ENCODE measurements around the gene PYGB. TPM values are rescaled to one million over a fixed set of nuclear protein-coding genes. Genes with fewer than 3 reads are reported as not detected.
A peak's percentile ranks its signal among the peaks of the same experiment; 100 is the strongest.
"Not testable (repeated sequence)": the region's sequence is repeated elsewhere in the genome, so short reads cannot be mapped to it uniquely, and the experiment has no call there.

Gene PYGB
- total RNA-seq, 1 donor from 2014 or later: 81.9 TPM

DNA sequence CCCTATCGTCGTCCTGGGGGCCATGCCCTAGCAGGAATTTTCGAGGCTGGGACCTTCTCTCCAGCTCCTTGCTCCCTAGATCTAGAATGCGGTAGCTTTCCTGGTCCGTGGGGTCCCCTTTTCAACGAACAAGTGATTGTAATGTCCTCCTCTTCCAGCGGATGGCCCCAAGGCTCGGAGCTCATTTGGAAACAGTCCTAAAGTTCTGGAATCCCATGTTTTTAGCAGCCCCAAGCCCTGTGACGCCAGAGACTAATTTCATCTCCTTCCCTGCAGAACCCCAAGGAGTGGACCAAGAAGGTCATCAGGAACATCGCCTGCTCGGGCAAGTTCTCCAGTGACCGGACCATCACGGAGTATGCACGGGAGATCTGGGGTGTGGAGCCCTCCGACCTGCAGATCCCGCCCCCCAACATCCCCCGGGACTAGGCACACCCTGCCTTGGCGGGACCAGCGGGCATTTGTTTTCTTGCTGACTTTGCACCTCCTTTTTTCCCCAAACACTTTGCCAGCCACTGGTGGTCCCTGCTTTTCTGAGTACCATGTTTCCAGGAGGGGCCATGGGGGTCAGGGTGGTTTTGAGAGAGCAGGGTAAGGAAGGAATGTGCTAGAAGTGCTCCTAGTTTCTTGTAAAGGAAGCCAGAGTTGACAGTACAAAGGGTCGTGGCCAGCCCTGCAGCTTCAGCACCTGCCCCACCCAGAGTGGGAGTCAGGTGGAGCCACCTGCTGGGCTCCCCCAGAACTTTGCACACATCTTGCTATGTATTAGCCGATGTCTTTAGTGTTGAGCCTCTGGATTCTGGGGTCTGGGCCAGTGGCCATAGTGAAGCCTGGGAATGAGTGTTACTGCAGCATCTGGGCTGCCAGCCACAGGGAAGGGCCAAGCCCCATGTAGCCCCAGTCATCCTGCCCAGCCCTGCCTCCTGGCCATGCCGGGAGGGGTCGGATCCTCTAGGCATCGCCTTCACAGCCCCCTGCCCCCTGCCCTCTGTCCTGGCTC, 48.5 kb downstream of the PYGB start:
- peak; percentile 31 for DNase-seq

DNA sequence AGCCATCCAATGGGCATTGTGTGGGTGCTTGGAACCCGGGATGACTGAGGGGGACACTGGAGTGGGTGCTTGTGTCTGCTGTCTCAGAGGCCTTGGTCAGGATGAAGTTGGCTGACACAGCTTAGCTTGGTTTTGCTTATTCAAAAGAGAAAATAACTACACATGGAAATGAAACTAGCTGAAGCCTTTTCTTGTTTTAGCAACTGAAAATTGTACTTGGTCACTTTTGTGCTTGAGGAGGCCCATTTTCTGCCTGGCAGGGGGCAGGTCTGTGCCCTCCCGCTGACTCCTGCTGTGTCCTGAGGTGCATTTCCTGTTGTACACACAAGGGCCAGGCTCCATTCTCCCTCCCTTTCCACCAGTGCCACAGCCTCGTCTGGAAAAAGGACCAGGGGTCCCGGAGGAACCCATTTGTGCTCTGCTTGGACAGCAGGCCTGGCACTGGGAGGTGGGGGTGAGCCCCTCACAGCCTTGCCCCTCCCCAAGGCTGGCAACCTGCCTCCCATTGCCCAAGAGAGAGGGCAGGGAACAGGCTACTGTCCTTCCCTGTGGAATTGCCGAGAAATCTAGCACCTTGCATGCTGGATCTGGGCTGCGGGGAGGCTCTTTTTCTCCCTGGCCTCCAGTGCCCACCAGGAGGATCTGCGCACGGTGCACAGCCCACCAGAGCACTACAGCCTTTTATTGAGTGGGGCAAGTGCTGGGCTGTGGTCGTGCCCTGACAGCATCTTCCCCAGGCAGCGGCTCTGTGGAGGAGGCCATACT, 49.4 kb downstream of the PYGB start:
- no peak for DNase-seq

DNA sequence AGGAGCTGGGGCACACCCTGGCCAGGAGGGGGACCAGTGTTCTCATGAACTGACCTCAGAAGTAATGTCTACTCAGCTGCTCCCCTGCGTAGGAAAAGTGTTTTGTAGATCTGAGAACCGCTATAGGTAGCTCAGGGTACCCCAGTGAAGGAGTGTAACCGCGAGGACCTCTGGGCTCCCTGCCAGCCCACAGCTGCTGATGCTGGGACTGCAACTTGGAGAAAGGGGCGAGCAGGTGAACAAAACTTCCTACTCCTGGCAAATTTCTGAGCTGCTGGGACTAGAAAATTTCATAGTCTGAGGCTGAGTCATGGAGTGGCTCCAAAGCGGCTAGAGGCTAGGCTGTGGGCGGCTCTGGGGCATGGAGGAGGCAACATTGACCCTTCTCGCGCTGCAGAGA, 51.9 kb downstream of the PYGB start:
- no peak for DNase-seq

DNA sequence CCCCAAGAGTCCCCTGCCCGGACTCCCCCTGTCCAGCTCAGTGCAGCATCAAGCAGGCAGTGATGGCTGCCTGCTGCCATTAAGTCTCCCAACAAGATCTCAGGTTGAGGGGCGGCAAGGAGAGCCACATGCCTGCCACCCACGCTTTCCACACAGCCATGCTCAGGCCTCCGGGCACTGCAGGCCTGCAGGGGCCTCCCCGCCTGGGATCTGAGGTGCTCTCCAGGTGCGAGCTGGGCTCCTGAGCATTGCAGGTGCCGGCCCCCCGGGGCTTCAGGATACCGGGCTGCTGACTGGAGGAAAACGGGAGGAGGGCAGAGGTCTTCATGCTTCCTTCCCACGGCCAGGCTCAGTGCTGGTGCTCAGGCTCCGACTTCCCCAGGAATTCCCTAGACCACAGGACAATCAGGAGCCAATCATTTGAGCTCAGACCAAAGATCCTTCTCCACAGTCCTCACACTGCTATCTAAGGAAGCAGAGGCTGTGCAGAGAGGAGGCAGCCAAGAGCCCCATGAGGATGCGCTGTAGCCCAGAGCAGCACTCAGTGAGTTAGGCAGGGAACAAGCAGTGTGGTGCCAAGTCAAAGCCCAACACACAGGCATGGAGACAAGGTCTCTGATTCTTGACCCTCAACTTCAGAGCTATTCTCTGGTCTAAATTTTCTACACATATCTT, 52.7 kb downstream of the PYGB start:
- DNase-seq: peak; percentile 17

DNA sequence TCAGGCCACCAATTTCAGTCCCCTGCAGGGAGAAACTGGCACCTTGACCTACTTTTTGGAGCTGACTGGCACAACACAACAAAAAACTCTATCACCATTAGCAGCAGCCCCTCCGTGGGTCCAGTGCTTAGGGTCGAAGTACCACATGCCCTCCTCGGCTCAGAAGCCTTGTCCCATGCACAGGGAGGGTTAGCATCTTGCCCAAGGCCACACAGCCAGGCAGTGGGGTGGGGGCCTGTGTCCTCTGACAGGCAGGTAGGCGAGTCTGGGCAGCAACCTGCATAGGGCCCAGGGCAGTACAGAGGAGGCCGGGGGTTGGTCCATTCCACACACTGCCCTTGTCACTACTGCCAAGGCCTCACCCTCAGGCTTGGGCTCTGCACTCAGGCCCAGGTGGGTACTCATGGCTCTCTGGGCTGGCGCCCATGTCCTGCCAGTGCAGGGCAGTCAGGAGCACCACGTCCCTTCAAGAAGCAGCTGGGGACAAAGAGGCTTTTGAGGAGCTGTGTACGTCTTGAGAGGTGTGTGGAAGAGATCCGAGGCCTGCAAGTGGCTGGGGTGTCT, 53.6 kb downstream of the PYGB start:
- DNase-seq: no peak

DNA sequence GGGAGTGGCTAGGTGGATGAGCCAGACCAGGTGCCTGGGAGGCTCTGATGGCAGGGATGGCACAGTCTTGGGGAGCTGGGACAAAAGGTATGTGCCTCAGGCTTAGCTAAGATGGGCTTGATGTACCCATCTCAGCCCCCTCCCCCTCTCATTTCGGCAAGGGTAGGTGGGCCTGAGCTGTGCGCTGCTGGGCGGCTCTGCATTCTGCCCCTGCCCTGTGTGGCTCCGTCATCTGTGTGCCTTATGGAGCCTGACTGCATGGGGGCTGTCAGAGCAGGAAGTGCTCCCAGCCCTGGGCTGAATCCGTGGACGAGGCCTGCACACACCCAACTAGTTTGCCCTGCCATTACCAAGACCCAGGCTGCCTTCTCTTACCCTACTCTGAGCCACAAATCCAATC, 54.7 kb downstream of the PYGB start:
- no peak for DNase-seq

DNA sequence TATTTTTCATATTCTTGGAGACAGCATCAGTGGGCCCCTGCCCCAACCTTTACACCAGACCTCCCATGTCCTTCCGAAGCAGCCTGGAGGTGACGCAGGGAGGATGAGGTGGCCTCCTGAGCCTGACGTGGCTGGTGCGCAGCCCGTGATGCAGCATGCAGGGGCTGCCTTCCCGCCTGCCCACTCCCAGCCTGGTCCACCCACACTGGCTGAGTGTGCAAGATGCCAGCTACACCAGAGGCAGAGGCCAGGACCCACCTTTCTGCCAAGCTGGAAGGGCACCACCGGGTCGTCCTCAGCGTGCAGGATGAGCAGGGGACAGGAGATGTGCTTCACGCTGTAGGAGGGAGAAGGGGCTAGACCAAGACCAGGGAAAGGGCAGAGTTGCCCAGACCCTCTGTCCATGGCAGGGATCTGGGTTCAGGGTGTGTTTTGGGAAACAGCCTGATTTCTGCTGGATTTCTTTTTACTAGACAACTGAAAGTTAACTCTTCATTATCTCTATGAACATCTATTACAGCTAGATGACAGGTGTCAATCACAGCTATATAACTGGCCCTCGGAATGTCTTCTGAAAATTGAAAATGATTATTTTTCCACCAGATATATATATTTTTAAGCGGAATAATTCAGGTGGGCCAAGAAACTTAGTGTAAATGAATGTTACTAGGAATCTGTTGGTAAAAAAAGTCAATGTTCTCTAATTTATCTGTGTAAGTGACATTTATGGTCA, 55.6 kb downstream of the PYGB start:
- DNase-seq: no peak

DNA sequence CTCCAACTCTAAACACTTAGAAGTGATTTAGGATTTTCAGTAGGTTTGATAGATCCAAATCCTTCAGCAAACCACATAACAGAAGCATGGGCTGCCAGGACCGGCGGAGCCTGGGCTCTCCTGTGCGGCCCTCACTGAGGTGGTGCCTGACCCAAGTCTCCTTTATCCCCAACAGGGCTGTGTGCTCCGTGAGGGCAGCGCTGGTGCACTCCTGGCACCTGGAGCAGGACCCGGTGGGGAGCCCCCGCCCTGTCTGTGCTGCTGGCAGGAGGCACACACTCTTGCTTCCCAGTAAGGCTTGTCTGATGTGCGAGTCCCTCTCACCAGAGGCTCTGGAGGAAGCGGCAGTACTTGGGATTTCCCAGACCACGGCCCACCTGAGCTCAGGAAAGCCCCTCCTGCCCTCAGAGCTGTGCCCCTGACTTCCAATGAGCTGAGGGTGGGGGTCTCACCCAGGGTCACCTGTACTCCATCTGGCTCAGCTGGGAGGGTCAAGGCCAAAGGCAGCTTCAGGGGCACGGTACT, 56.2 kb downstream of the PYGB start:
- DNase-seq: no peak

DNA sequence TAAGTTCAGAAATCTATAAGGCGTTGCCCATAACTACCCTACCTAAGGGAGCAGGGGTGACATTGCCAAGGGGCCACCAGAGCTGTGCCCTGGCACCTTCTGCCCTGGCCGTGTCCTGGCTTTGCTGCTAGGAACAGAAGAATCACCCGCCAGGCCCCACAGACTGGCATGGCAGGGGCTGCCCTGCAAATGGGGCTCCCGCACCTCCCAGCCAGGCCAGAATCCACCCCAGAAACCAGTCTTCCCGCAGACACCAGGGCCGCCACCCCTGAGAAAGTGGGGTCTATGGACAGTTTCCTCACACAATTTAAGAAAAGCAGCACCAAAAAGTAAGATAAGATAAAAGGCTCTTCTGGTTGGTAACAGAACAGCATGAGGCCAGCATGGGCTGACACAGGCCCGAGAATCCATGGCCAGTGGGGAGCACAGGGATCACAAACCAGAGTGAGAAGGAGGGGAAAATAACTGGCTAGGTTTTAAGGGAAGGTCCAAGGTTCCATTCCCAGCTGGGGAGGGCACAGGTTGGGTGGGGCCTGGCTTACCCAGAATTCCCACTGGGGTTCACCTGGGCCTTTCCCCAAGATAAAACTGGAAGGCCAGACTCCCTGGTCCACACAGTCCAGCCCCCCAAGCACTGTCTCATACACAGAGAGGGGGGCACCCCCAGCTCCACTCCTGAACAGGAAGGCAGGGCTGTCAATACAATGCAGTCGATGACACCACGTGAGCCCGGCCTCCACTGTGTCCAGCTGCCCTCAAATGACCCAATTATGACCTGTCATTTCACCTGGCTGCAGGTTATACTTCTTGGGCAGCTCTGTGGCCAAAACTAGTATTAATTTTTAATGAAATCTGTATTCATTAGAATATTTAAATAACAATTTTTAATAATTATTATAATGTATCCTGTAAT, 59.4 kb downstream of the PYGB start:
- no peak for DNase-seq

DNA sequence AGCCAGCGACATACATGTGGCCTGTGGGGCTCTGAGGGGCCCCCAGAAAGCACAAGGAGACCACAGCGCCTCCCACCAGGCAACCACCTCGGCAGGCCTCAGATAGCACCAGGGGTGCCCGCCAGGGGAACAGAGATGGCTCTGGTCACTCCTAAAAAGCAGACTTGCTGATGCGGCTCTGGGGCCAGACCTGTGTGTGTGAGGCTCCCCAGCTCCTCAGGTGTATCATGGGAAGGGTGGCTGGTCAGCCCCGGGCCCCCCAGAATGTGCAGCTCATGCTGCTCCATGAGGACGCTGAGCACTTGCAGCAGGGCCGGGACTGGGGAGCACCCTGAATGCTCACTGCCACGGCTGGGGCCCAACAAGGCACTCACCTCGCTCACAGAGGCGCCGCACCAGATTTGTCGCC, 60.2 kb downstream of the PYGB start:
- no peak for DNase-seq

DNA sequence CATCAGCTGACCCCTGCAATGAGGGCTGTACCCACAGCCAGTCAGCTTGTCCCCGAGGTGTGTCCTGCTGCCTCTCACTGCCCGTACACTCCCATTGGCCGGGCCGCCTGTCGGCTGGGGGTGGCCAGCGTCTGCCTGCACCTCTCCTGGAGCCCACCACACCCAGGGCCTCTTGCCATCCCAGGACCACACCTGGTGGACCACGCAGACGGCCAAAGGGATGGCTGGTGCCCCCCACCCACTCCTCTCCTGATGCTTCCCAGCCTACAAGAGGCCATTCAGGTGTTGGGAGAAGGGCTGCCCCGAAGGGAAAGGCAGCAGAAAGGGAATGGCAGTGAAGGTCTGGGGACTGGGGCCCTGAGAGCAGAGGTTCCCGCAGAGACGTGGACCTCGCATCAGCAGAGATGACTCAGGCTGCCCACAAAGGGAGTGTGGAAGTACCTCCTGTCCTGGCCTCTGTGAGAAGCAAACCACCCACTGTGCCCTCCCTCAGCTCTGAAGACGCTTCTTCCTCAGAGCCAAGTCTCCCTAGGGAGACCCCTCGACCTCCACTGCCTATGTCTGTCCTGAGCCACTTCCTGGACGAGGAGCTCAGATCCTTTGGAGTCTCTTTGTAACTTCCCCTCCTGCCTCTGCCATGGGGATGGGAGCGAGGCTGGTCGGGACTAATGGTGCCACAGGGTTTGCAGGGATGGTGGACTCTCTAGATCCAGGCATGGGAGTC, 60.9 kb downstream of the PYGB start:
- peak; percentile 37 for DNase-seq

DNA sequence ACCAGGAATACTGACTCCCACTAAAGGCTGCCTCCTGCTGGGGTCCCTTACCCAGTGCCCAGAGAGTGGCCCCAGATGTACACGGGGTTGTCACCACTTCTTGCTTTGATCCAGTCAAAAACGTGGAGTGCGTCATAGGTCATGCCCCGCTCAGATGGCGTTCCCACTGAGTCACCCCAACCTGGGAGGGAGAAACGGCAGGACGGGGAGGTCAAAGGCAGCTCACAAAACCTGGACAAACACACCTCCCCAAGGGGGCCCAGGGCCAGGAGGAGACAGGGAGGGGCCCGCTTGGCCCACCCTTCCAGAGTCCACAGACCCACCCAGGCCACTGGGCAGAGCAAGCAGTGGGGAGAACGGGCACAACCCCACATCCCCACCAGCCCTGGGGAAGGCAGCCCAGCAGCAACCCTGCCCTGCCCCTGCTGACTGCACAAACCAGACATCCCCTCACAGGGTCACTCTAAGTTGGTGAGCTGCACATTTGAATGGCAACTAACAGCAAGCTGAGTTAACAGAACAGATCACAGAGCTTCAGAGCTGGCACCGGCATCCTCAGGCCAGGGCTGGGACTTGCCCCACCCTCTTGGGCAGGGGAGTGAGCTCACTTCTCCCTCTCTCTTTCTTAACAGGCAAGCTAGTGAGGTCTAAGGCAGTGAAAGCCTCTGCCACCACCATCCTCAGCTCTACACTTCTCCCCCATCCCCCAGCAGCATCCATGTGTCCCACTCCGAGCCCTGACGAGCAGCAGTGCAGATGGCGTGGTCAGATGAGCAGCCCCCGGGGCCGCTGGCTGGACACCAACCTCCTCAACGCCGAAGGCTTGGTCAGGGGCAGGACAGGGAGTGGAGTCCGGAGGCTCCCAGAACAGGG, 61.7 kb downstream of the PYGB start:
- peak; percentile 55 for DNase-seq

DNA sequence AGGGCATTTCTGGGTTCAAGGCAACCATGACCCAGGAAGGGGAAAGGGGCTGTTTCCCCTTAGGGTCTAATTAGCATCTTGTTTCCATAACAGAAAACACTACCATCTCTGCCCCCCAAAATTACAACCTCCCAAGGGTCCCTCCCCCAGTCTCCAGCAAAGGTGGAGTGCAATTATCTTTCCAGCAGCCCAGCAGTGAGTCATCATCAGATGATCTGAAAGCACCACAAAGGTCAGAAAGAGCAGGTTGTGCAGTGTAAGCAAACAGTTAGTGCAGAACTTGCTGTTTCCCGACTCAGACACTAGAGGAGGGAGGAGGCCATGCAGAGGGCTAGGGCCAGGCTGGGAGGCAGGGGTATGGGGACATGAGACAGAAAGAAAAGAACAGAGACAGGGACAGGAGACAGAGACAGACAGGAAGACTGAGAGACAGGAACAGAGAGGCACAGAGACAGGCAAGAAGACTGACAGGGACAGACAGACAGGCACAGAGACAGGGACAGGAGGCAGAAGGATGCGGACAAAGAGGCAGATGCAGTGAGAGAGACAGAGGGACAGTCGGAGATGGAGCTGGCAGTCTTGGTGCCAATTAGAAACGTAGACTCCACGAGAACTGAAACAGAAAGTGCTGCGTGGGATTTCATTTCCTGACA, 62.5 kb downstream of the PYGB start:
- DNase-seq: peak; percentile 87

DNA sequence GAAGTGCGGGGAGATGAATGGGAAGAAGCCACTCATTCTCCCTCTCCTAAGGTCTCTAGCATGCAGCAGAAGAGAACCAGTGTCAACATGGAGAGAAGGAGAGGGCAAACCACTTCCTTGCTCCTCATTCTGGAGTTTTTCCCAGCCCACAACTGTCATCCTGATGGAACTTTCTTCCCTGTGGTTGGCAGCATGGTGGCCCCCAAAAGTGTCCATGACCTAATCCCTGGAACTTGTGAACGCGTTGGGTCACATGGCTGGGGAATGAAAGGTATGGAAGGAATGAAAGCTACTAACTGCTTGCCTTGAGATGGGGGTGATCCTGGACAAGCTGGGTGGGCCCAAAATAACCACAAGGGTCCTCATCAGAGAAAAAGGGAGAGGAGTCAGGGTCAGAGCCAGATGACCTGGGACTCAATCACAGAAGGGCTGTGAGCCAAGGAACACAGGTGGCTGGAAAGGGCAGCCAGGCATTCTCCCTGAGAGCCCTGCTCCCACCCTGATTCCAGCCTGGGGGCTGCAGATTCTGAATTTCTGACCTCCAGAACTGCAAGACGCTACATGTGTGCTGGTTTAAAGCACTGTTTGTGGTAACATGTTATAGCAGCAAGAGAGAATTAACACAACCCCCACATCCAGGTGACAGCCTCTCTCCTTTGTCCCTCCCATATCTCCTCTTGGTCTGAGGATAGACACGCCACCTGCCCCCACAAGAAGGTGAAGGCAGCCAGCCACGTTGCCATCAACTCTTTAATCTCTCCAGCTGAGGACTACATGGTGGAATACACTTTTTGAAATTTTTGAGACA, 63.2 kb downstream of the PYGB start:
- DNase-seq: no peak

DNA sequence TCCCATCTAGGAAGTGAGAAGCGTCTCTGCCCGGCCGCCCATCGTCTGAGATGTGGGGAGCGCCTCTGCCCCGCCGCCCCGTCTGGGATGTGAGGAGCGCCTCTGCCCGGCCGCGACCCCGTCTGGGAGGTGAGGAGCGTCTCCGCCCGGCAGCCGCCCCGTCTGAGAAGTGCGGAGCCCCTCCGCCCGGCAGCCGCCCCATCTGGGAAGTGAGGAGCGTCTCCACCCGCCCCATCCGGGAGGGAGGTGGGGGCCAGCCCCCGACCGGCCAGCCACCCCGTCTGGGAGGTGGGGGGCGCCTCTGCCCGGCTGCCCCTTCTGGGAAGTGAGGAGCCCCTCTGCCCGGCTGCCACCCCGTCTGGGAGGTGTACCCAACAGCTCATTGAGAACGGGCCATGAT, 64.8 kb downstream of the PYGB start:
- not testable (repeated sequence) for DNase-seq

DNA sequence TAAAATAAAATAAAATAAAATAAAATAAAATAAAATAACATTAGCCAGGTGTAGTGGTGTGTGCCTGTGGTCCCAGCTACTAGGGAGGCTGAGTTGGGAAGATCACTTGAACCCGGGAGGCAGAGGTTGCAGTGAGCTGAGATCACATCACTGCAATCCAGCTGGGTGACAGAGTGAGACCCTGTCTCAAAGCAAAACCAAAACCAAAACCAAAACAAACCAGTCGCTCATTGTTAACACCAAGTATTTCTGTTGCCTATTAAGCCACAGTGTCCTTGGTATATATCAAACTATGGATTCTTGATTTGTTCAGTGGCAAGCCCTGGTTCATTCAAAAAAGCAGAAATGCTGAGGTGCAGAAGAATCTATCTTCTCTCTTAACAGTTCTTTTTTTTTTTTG, 65.7 kb downstream of the PYGB start:
- no peak for DNase-seq
